CD4-positive, alpha-beta T cell treated with Interleukin-12 subunit alpha and Interleukin-12 subunit beta, for 1 hour (primary cell): ENCODE measurements around the gene STARD3NL.

Experiments
- DNase-seq: peaks from one replicate; pipeline ENCODE4 v3.0.0-alpha.2; 2020

The STARD3NL gene

GRCh38 chr7:38185395-38186307 is 7.6 kb downstream of the STARD3NL start:
- DNase-seq = no peak

- no peak for DNase-seq
Measured at GRCh38 chr7:38186593-38187314, 8.7 kb downstream of the STARD3NL start.

- no peak for DNase-seq
Measured at GRCh38 chr7:38187794-38188440, 9.9 kb downstream of the STARD3NL start.

DNA sequence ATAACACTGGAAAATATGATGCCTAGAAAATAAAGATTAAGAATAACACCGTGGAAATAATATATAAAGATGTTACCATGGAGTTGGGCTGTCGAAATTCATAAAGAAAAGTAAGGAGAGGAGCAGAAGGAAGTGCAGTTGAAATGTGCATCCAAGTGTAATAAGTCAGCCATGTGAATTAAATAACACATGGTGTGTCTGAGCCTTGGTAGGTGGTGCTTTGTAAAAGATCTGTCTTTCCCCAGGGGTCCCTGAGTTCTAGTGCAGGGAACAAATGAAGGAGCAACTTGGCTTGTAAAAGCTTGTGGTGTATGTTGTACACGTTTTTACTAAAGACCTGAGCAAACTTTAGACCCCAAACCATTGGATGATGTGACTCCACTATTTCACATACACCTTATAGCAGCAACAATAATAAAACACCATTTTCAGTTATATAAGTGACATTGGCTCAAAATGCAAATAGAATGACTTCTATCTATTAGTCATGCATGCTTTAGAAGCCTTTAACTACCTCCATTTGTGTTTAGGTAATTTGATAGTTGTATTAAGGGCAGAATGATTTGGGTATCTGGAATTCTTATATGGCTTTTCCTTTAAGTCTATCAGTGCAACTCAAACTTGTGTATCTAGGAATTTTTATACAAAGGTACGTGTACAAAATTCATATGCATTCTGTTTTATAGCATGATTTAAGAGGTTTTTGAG is 11.3 kb downstream of the STARD3NL start:
- DNase-seq = no peak

DNA sequence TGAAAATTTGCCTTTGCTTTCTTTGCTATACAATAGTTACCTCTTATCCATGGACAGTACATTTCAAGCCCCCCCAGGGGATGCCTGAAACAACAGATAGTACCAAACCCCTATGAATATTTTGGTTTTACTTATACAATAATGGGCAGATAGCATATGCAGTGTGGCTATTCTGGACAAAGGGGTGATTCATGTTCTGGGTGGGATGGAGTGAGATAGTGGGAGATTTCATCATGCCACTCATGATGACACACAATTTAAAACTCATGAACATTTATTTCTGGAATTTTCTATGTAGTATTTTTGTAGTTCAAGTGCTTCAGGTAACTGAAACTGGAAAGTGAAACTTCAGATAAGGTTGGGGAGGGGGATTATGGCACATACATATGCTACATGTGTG is 12.0 kb downstream of the STARD3NL start:
- DNase-seq = no peak

- DNase-seq = no peak
Measured at GRCh38 chr7:38191791-38192190, 13.7 kb downstream of the STARD3NL start.

DNA sequence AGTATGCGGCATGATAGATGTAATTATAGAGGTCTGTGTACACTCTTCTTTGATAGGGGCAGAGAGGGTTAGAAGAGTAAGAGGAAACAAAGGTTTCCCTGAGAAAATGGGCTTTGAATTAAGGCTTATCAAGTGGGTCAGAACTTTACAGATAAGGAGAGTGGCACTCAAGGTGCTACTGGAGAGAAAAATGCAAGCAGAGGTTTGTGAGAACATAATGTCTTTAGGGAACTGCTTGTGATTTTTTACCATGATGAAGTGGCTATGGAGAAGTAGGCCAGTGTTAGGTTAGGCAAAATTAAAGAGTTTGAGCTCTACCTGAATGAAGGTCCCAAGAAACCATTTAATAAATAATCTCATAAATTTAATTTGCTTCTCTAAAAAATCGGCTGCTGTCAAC is 14.3 kb downstream of the STARD3NL start:
- no peak for DNase-seq

DNA sequence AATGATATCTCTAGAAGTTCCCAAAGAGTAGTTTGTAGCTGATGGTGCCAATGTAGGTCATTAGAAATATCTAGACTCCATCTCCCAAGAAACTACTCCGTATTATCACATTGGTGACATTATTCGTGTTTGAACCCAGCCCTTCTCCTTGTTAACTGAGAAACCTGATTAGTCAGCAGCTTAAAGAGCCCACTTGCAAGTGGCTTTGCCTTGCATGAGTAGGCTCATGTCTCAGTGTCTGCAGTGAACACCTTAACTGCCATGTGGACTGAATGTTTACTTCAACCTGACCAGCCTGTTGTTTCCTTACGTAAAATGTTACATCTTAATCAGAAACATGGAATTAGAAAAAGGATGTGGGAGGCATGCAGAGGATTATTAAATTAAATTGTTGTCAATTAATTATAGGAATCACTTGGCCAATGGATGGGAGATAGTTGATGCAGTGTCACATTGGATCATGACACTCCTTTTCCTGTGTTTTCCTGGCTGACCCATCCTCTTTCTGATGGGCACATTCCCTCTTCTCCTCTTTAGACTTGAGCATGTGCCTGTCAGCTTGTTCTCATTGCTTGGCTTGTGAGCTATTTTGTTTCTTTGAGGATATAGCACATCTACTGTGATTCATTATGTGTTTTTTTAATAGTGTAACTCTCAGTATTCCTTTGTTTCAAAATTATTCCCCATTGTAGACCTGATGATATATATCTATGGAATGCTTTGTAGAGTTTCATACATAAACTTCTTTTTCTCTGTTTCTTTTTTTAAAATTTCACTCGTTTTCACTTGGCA is 18.0 kb downstream of the STARD3NL start:
- no peak for DNase-seq

GRCh38 chr7:38198366-38198765 is 20.3 kb downstream of the STARD3NL start:
- DNase-seq = no peak

DNA sequence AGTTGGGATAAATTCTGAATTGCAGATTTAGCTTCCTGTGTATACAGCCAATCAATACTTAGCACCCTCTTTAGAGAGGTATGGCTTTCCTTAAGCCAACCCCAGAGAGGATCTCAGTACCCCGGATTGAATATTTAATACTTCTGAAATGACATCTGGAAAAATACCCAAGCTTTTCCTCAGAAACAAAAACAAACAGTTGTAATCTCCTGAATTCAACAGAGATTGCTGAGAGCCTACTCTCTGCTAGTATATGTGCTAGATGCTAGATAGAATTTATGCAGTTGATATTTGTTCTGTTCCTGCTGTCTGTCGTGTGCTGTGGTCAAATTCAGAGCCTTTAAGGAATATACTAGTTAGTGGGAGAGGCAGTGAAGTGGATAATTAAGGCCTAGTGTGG is 21.1 kb downstream of the STARD3NL start:
- DNase-seq = no peak

DNA sequence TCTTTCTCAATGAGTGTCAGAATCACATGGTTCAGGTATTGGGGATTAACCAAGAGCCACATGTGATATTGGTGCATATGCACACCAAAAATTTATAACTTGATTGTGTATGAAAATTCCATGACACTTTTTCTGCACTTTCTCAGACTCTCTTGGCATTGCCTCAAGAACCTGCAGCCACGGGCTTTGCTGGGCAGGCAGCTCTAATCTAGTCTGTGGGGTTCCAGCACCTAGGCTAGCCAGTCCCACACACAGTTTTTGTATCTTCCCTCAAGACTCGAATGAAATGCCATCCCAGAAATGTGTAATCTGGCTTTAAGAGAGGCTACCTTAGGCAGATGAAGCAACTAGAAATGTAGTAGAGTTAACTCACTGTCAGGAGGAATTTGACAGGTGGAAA is 21.7 kb downstream of the STARD3NL start:
- DNase-seq = no peak

GRCh38 chr7:38206071-38206470 is 28.0 kb downstream of the STARD3NL start:
- DNase-seq = no peak

GRCh38 chr7:38207843-38208242 is 29.8 kb downstream of the STARD3NL start:
- no peak for DNase-seq

DNA sequence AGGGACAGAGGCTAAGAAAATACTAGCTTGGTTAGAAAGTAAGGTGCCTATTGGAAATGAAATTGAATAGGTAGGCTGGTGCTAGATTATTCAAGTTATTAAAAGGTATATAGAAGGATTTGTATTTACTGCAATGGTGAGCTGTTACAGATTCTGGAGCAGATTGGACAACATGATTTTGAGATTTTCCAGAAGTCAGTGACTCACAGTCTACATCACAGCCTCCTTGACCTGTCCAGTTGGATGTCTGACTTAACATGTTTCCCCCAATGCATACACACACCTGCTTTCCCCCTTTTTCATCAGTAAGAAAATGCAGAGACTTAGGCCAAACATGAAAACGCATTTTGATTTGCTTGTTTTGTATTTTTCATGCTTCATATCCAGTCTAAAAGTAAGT is 33.4 kb downstream of the STARD3NL start:
- DNase-seq = no peak

DNA sequence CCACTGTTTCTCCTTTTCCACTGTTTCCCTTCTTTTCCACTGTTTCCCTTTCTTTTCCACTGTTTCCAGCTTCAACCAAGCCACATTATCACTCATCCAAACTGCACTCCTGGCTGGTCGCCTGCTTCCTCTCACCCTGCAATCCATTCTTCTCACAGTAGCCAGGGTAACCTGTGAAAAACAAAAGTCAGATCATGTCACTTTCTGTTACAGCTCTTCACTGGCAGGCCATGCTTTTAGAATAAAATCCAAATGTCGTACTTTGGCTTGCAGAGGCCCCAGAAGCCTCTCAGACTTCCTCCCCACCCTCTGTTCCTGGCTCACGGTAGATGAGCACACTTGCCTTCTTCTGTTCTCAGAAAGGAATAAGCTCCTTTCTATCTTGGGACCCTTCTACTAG is 33.9 kb downstream of the STARD3NL start:
- no peak for DNase-seq

DNA sequence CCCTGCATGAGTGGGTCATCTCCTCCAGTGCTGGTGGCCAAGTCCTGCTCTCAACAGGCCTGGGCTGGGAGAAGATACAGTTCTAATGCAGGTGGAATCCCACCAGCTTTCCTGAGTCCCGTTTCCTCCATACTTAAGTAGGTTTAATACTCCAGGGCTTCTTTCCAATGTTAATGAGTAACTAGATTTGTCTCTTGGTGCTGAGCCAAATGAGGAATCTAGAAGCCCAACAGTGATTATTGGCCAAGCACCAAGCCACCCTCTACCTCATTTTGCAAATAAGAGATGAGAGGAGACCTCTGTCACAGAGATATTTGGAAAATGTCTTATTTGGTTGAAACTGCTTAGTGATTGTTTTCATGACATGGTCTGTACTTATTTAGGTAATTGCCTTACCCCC is 37.1 kb downstream of the STARD3NL start:
- no peak for DNase-seq

GRCh38 chr7:38215735-38216670 is 38.0 kb downstream of the STARD3NL start:
- DNase-seq = peak; percentile 85

DNA sequence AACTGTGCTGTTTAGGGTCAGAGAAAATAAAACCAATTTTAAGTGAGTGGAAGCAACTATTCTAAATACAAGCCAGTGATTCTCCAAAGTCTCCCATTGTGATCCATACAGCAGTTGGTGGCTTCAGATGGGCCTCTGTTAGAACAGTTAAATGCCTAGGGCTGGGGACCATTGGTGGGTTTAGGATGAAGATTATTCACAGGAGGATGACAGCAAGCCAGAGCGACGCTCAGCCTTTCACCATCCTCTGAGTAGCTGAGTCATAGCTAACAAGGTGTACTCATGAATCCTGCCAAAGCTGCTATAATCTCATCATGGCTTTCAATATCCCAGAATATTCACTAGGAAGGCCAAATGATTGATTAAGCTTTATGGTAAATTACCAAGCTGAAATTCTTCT is 39.6 kb downstream of the STARD3NL start:
- DNase-seq = no peak

- DNase-seq = peak; percentile 50
Measured at GRCh38 chr7:38220452-38220851, 42.4 kb downstream of the STARD3NL start.

- DNase-seq = peak; percentile 79
Measured at GRCh38 chr7:38222481-38223096, 44.5 kb downstream of the STARD3NL start.

DNA sequence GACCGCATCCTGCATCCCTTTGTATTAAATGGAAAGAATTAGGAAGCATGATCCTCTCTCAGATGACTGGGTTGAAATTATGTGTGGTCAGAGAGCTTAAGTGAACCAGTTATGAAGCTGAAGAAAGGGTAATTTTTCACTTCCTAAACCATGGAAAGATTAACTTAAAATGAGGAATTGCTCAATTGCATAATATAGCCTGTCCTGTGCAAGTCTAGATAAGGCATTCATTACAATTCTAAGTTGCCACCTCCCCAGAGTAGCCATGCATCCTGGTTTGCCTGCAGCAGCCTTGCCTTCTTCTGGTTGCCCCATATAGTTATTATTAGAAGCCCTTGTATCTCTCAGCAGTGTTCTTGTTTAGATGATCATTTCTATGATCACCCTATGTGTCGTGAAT is 45.3 kb downstream of the STARD3NL start:
- no peak for DNase-seq
